H1 (cell line): Measurements from ENCODE around the gene SUSD1. TPM values are rescaled to one million over a fixed set of nuclear protein-coding genes. Genes with fewer than 3 reads are reported as not detected.

Experiments used
- CTCF ChIA-PET: fragments of 300-600 bp; sonication (Branson Sonifier 250); formaldehyde crosslinking; loops from one replicate; lab custom pipeline; 2021; ENCODE audit not compliant: partially characterized antibody; lab: Charles Lee
- POLR2A ChIA-PET: fragments of 300-600 bp; sonication (Branson Sonifier 250); formaldehyde crosslinking; loops from one replicate; lab custom pipeline; 2021; ENCODE audit warnings: inconsistent platforms; ENCODE audit not compliant: partially characterized antibody; lab: Charles Lee
- DNase-seq, 2 experiments: peaks; one replicate each; pipeline versions ENCODE4 v3.0.0 to v3.0.0-alpha.2; 2010 to 2022; ENCODE audit warnings: low spot score in 2 of 2, low read depth in 1 of 2, mixed read lengths in 1 of 2
- FAIRE-seq: peaks from 2 replicates; lab custom pipeline; 2011; peaks lifted over from hg19 to GRCh38; lab: Jason Lieb, UNC
- H2AFZ ChIP-seq: 2 replicates; pipeline ENCODE4 v1.8.1; 2012; ENCODE audit warnings: low read length, inconsistent platforms
- H2AK5ac ChIP-seq: 2 replicates; pipeline ENCODE4 v1.6.1; 2013; ENCODE audit warnings: low read depth, low read length
- H2BK120ac ChIP-seq: replicated peaks from 2 replicates; pipeline ENCODE3; 2013; ENCODE audit warnings: low read depth, low read length, inconsistent platforms
- H2BK12ac ChIP-seq: 2 replicates; pipeline ENCODE4 v1.6.1; 2013; ENCODE audit warnings: low read depth, low read length
- H2BK15ac ChIP-seq: 2 replicates; pipeline ENCODE4 v1.6.1; 2013; ENCODE audit warnings: low read length
- H2BK20ac ChIP-seq: 2 replicates; pipeline ENCODE4 v1.6.1; 2013; ENCODE audit warnings: low read length
- H2BK5ac ChIP-seq: 2 replicates; pipeline ENCODE4 v1.6.1; 2013; ENCODE audit warnings: low read depth, low read length
- H3K14ac ChIP-seq: 2 replicates; pipeline ENCODE4 v1.6.1; 2013; ENCODE audit warnings: inconsistent platforms; ENCODE audit not compliant: insufficient read length
- H3K18ac ChIP-seq: 2 replicates; pipeline ENCODE4 v1.6.1; 2013; ENCODE audit warnings: low read length; ENCODE audit errors: extremely low read depth
- H3K23ac ChIP-seq: 2 replicates; pipeline ENCODE4 v1.6.1; 2013; ENCODE audit warnings: inconsistent platforms; ENCODE audit not compliant: insufficient read length
- H3K23me2 ChIP-seq: 2 replicates; pipeline ENCODE4 v1.6.1; 2013; ENCODE audit warnings: low read depth, low read length
- H3K27ac ChIP-seq: 2 replicates; pipeline ENCODE4 v1.6.1; 2011; ENCODE audit warnings: low read depth, low read length, inconsistent platforms
- H3K27me3 ChIP-seq, 4 experiments: replicated peaks in 1 of 4; 1 replicate in 1 of 4; 2 replicates in 3 of 4; pipeline versions ENCODE4 v1.6.1 to v1.8.1; 2011 to 2013; ENCODE audit warnings: low read length in 3 of 4, mild to moderate bottlenecking in 3 of 4, inconsistent platforms in 2 of 4, mixed read lengths in 2 of 4, moderate library complexity in 1 of 4; ENCODE audit not compliant: control insufficient read depth in 3 of 4, insufficient read depth in 3 of 4; ENCODE audit errors: extremely low read depth in 1 of 4
- H3K36me3 ChIP-seq, 4 experiments: 2 replicates each; pipeline versions ENCODE4 v1.6.1 to v1.8.1; 2011 to 2013; ENCODE audit warnings: mild to moderate bottlenecking in 4 of 4, low read length in 3 of 4, moderate library complexity in 2 of 4, control low read depth in 1 of 4, inconsistent platforms in 1 of 4; ENCODE audit not compliant: insufficient read depth in 4 of 4, control insufficient read depth in 2 of 4
- H3K4ac ChIP-seq: replicated peaks from 2 replicates; pipeline ENCODE3; 2013; ENCODE audit warnings: low read length, low read depth, mixed read lengths, inconsistent platforms; ENCODE audit not compliant: insufficient read length
- H3K4me1 ChIP-seq, 4 experiments: replicated peaks in 1 of 4; 1 replicate in 1 of 4; 2 replicates in 3 of 4; pipeline versions ENCODE4 v1.6.1 to v1.8.1; 2011 to 2013; ENCODE audit warnings: low read length in 3 of 4, inconsistent platforms in 2 of 4, mixed read lengths in 1 of 4; ENCODE audit not compliant: insufficient read depth in 4 of 4, control insufficient read depth in 3 of 4
- H3K4me2 ChIP-seq, 2 experiments: 2 replicates each; pipeline versions ENCODE4 v1.6.1 to v1.8.1; 2011 to 2013; ENCODE audit warnings: low read depth in 2 of 2, low read length in 2 of 2, control low read depth in 1 of 2, inconsistent platforms in 1 of 2, mild to moderate bottlenecking in 1 of 2; ENCODE audit not compliant: insufficient read depth in 1 of 2
- H3K4me3 ChIP-seq, 4 experiments: fragments of 200-600, 300-600 bp in 1 of 4; sonication (generic), shearing (Covaris generic), sonication (Bioruptor Twin) in 1 of 4; 2 replicates each; pipeline versions ENCODE4 v1.5.1 to v1.8.1; 2011 to 2016; ENCODE audit warnings: low read length in 4 of 4, low read depth in 3 of 4, control low read depth in 2 of 4, inconsistent platforms in 2 of 4, mild to moderate bottlenecking in 2 of 4, mixed read lengths in 1 of 4, moderate library complexity in 1 of 4; ENCODE audit not compliant: insufficient read depth in 2 of 4; ENCODE audit errors: extremely low read depth in 1 of 4
- H3K56ac ChIP-seq: replicated peaks from 2 replicates; pipeline ENCODE3; 2013; ENCODE audit warnings: low read depth, mild to moderate bottlenecking, mixed read lengths, low read length, inconsistent platforms; ENCODE audit not compliant: insufficient read length
- H3K79me1 ChIP-seq: 2 replicates; pipeline ENCODE4 v1.6.1; 2013; ENCODE audit warnings: low read depth, low read length, control low read depth
- H3K79me2 ChIP-seq, 2 experiments: 2 replicates each; pipeline versions ENCODE4 v1.6.1 to v1.8.1; 2012 to 2013; ENCODE audit warnings: low read length in 2 of 2, mild to moderate bottlenecking in 2 of 2, inconsistent platforms in 1 of 2; ENCODE audit not compliant: insufficient read depth in 2 of 2, control insufficient read depth in 1 of 2
- H3K9ac ChIP-seq, 4 experiments: replicated peaks in 1 of 4; 1 replicate in 1 of 4; 2 replicates in 3 of 4; pipeline versions ENCODE4 v1.6.1 to v1.8.1; 2011 to 2013; ENCODE audit warnings: low read depth in 3 of 4, low read length in 3 of 4, control low read depth in 2 of 4, mild to moderate bottlenecking in 2 of 4, moderate library complexity in 2 of 4, inconsistent platforms in 1 of 4; ENCODE audit errors: extremely low read depth in 1 of 4
- H3K9me3 ChIP-seq, 2 experiments: 2 replicates each; pipeline versions ENCODE4 v1.6.1 to v1.8.1; 2012 to 2013; ENCODE audit warnings: mild to moderate bottlenecking in 2 of 2, moderate library complexity in 2 of 2, control low read depth in 1 of 2, inconsistent platforms in 1 of 2, low read depth in 1 of 2, low read length in 1 of 2, mixed read lengths in 1 of 2; ENCODE audit not compliant: insufficient read depth in 2 of 2
- H4K20me1 ChIP-seq, 2 experiments: replicated peaks in 1 of 2; 2 replicates each; pipeline versions ENCODE3 to v1.8.1; 2011 to 2013; ENCODE audit warnings: inconsistent platforms in 2 of 2, low read length in 2 of 2, mild to moderate bottlenecking in 1 of 2; ENCODE audit not compliant: insufficient read depth in 2 of 2, control insufficient read depth in 1 of 2
- H4K5ac ChIP-seq: 2 replicates; pipeline ENCODE4 v1.6.1; 2013; ENCODE audit warnings: low read length, low read depth, mixed read lengths, inconsistent platforms; ENCODE audit not compliant: insufficient read length
- H4K8ac ChIP-seq: 2 replicates; pipeline ENCODE4 v1.8.0; 2013; ENCODE audit warnings: mild to moderate bottlenecking, moderate library complexity, low read length, inconsistent platforms; ENCODE audit not compliant: insufficient read depth; ENCODE audit errors: extremely low read depth
- H4K91ac ChIP-seq: replicated peaks from 2 replicates; pipeline ENCODE3; 2013; ENCODE audit warnings: low read length, mixed read lengths, inconsistent platforms; ENCODE audit not compliant: insufficient read length
- BRCA1 ChIP-seq: IDR thresholded peaks from 2 replicates; pipeline ENCODE4 v1.6.1; 2012; ENCODE audit warnings: low read depth, low read length, improper control_type of control experiment
- CBX5 ChIP-seq: fragments of 300-800, 300-1000 bp; sonication (generic); IDR thresholded peaks from 2 replicates; pipeline ENCODE4 v1.7.1; 2016; ENCODE audit warnings: antibody characterized with exemption, low read length, low read depth
- HDAC6 ChIP-seq: IDR thresholded peaks from one replicate; pipeline ENCODE4 v1.7.1; 2012; ENCODE audit warnings: low read depth, mild to moderate bottlenecking, inconsistent platforms, low read length, moderate library complexity
- SIRT6 ChIP-seq: IDR thresholded peaks from one replicate; pipeline ENCODE4 v1.7.1; 2012; ENCODE audit warnings: low read length, inconsistent platforms
- TAF7 ChIP-seq: optimal IDR thresholded peaks from 2 replicates; pipeline ENCODE3; 2011; ENCODE audit warnings: low read depth, mild to moderate bottlenecking, inconsistent platforms, low read length, moderate library complexity, borderline replicate concordance
- WGBS, 2 experiments: shearing (Covaris generic) in 1 of 2; methylation state at CpG; one replicate each; pipeline versions ENCODE4 v1.1.6 to v1.1.7; 2013 to 2015; ENCODE audit warnings: low lambda C conversion rate in 2 of 2, mixed read lengths in 2 of 2, inconsistent platforms in 1 of 2, low coverage in 1 of 2, missing lambda C conversion rate in 1 of 2; ENCODE audit not compliant: insufficient replicate concordance in 2 of 2, insufficient coverage in 1 of 2, insufficient read length in 1 of 2; ENCODE audit errors: extremely low coverage in 1 of 2, missing lambda C conversion rate in 1 of 2; 5-methylcytosine and 5-hydroxymethylcytosine counted together
- polyA plus RNA-seq, 7 experiments: library from polyadenylated mRNA; depleted of rRNA in 3 of 7; stranded (reverse) in 5 of 7; unstranded in 2 of 7; fragments of >200 nt in 5 of 7; fragments of 200-250 nt in 2 of 7; gene quantifications; 1 replicate in 5 of 7; 2 replicates in 1 of 7; 4 replicates in 1 of 7; pipeline versions ENCODE4 v1.2.1 to v1.2.3, GENCODE V29; 2011 to 2013; ENCODE audit warnings: missing spikeins in 2 of 7, mixed read lengths in 2 of 7
- total RNA-seq: library from RNA; stranded (reverse); fragmentation: NEBNext Ultra II Directional; extraction: Animal tissue kit (Norgen Biotek cat#: 25700); gene quantifications from 2 replicates; pipeline ENCODE4 v1.2.1, GENCODE V29; 2021

Gene SUSD1
- total and polyA plus RNA-seq, 2 of the 8 experiments (the other 6 are each of a cell fraction or from before 2014, with no cell fraction given) = 2.8 to 7.2 TPM

DNA sequence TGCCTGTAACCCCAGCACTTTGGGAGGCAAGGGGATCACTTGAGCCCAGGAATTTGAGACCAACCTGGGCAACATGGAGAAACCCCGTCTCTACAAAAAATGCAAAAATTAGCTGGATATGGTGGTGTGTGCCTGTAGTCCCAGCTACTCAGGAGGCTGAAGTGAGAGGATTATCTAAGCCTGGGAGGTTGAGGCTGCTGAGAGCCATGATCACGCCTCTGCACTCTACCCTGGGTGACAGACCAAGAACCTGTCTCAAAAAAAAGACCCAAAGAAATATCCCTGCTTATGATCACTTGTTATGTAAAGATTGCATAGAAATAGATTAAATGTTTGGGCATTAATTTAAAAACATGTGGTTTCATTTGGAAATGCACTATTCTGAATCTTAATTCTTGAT lies 153.4 kb downstream of the SUSD1 start:
- no peak overlapping the region for H2AFZ ChIP-seq
- CTCF ChIA-PET = interaction anchor here (0.5 to 2.4 kb wide), 17 partner anchors 8 to 345 kb away, joined by 3 to 11 read pairs (median 3); no protein-coding TSS in a partner anchor
- no peak overlapping the region for H2AK5ac ChIP-seq
- no peak overlapping the region for H3K4ac ChIP-seq
- H2BK5ac ChIP-seq = no peak overlapping the region
- H3K4me1 ChIP-seq = no peaks in the 10 kb centered on the region
- no peak overlapping the region for H3K23ac ChIP-seq
- no peak overlapping the region for H2BK20ac ChIP-seq
- no peak overlapping the region for H2BK120ac ChIP-seq
- no peak overlapping the region for H4K91ac ChIP-seq
- FAIRE-seq (no peak), DNase-seq (no peak)
- no peak overlapping the region for H3K14ac ChIP-seq
- no peak overlapping the region for H3K9ac ChIP-seq
- no peaks in the 10 kb centered on the region for H3K23me2 ChIP-seq
- no peaks in the 10 kb centered on the region for H3K79me1 ChIP-seq
- H3K27me3 ChIP-seq = no peaks in the 10 kb centered on the region
- no peak for TF ChIP-seq BRCA1
- no peak for TF ChIP-seq CBX5
- TF ChIP-seq HDAC6 = no peak
- TF ChIP-seq TAF7 = no peak
- no peak for TF ChIP-seq SIRT6
- H3K18ac ChIP-seq = no peak overlapping the region
- WGBS, 2 experiments = 87% methylated on average over 2 of the region's 2 CpGs; no CpG with 5 or more reads in 1 of the 2 experiments
- H4K8ac ChIP-seq = no peak overlapping the region; the same call in 1 of the 2 replicates
- H3K4me3 ChIP-seq = no peak overlapping the region
- no peak overlapping the region for H4K5ac ChIP-seq
- H4K20me1 ChIP-seq = no peaks in the 10 kb centered on the region
- no peak overlapping the region for H2BK15ac ChIP-seq
- no peak overlapping the region for H3K4me2 ChIP-seq
- no peak overlapping the region for H3K56ac ChIP-seq
- H3K79me2 ChIP-seq = no peaks in the 10 kb centered on the region
- H3K9me3 ChIP-seq = no peaks in the 10 kb centered on the region
- POLR2A ChIA-PET = no interaction called here
- H2BK12ac ChIP-seq = no peak overlapping the region
- H3K36me3 ChIP-seq = no peaks in the 10 kb centered on the region
- no peak overlapping the region for H3K27ac ChIP-seq
